Body of pancreas (tissue), 4 donors: ENCODE results near the gene LSMEM2.

Experiments
- CTCF ChIP-seq, 7 experiments: fragments of 450-650 bp in 4 of 7; fragments of 200-600 bp in 3 of 7; sonication (generic) in 3 of 7; IDR thresholded peaks; one replicate each; pipeline ENCODE4 v1.5.1; 2016 to 2019; ENCODE audit warnings: antibody characterized with exemption in 7 of 7
- POLR2A ChIP-seq, 3 donors: fragments of 450-650 bp; IDR thresholded peaks; one replicate each; pipeline ENCODE4 v1.6.1; 2016; ENCODE audit warnings: antibody characterized with exemption in 3 of 3, mild to moderate bottlenecking in 2 of 3

DNA sequence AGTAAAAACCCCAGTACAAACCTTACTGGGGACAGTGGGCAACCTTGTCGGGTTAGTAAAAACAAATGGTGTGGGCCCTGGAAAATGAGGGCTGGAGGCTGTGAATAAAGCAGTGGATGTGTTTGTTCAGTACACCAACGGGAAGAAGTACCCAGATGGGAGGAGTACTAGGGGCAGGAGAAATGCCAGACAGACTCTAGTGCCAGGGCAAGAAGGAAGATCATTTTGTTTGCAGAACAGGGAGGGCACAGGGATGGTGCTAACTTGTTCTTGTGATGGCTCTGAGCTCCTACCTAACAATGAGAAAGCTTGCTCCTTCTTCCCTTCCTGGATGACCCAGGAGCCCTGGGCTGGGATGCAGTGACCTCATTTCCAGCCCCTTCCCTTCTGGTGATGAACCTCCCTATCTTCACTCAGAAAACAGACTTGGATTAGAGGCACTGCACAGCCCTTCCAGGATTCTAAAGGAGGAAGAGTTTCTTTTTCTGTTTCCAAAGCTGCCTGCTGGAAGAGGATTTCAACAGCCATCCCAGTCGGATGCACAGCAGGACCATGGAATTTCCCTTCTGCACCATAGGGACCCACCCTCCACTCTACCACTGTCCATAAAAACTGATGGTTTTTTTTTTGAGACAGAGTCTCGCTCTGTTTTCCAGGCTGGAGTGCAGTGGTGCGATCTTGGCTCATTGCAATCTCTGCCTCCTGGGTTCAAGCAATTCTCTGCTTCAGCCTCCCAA is 55.6 kb downstream of the LSMEM2 start:
- TF ChIP-seq POLR2A (IDR thresholded peaks at IDR 0.05) (no peak), CTCF (IDR thresholded peaks at IDR 0.05) (no peak)
